ENCODE results near the gene TRIM26.
"Not testable (repeated sequence)": the region's sequence is repeated elsewhere in the genome, so short reads cannot be mapped to it uniquely, and the experiment has no call there.

The TRIM26 gene

GRCh38 chr6:30149858-30150550 lies 63.2 kb downstream of the TRIM26 start:
- no peak for DNase-seq (ENCODE audit: low spot score)
- no peak for TF ChIP-seq CTCF (IDR thresholded peaks at IDR 0.05; ENCODE audit: extremely low read depth, missing control alignments)

GRCh38 chr6:30149234-30149633 lies 64.0 kb downstream of the TRIM26 start:
- no peak for TF ChIP-seq CTCF (IDR thresholded peaks at IDR 0.05; ENCODE audit: extremely low read depth, missing control alignments)
- DNase-seq (ENCODE audit: low spot score), result no peak

- TF ChIP-seq CTCF (IDR thresholded peaks at IDR 0.05; ENCODE audit: extremely low read depth, missing control alignments), result no peak
- DNase-seq (ENCODE audit: low spot score), result no peak
Measured at GRCh38 chr6:30147096-30147495, 66.1 kb downstream of the TRIM26 start.

- no peak for DNase-seq (ENCODE audit: low spot score)
- TF ChIP-seq CTCF (IDR thresholded peaks at IDR 0.05; ENCODE audit: extremely low read depth, missing control alignments), result no peak
Measured at GRCh38 chr6:30145818-30146217, 67.4 kb downstream of the TRIM26 start.

GRCh38 chr6:30144811-30145210 lies 68.4 kb downstream of the TRIM26 start:
- no peak for TF ChIP-seq CTCF (IDR thresholded peaks at IDR 0.05; ENCODE audit: extremely low read depth, missing control alignments)
- no peak for DNase-seq (ENCODE audit: low spot score)

- no peak for TF ChIP-seq CTCF (IDR thresholded peaks at IDR 0.05; ENCODE audit: extremely low read depth, missing control alignments)
- no peak for DNase-seq (ENCODE audit: low spot score)
Measured at GRCh38 chr6:30143780-30144179, 69.4 kb downstream of the TRIM26 start.

GRCh38 chr6:30142665-30143064 lies 70.5 kb downstream of the TRIM26 start:
- no peak for DNase-seq (ENCODE audit: low spot score)
- no peak for TF ChIP-seq CTCF (IDR thresholded peaks at IDR 0.05; ENCODE audit: extremely low read depth, missing control alignments)

- DNase-seq (ENCODE audit: low spot score), result not testable (repeated sequence)
Measured at GRCh38 chr6:30140240-30140639, 73.0 kb downstream of the TRIM26 start.

All from GM20000 (cell line).